SHP77 (cell line): Measurements from ENCODE around the gene DNTT.

Source experiments
- DNase-seq, 2 experiments: peaks; one replicate each; lab custom pipeline; 2025; lab: John Stamatoyannopoulos, UW

DNTT gene

GRCh38 chr10:96342402-96342801 lies 38.2 kb downstream of the DNTT start:
- DNase-seq: no peak

- DNase-seq: no peak
Observed at GRCh38 chr10:96344178-96344577, 39.9 kb downstream of the DNTT start.

- no peak for DNase-seq
Observed at GRCh38 chr10:96345222-96345621, 41.0 kb downstream of the DNTT start.

- no peak for DNase-seq
Observed at GRCh38 chr10:96346295-96346694, 42.1 kb downstream of the DNTT start.

DNA sequence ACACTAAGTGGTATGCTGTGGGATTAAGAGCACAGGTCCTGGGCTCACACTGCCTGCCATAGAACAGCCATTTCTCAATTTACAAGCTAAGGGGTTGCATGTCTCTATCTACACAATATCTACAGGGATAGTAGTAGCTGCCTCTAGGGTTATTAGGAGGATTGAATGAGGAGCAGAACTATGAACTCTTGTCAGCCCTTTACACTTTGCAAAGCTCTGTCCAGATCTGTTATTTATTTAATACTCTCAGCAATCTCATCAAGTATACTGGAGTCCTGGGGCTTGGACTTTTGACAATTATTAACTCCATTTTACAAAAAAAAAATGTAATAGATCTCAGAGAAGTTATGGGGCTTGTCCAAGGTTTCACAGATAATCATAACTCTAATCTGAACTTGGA lies 47.8 kb downstream of the DNTT start:
- no peak for DNase-seq

DNA sequence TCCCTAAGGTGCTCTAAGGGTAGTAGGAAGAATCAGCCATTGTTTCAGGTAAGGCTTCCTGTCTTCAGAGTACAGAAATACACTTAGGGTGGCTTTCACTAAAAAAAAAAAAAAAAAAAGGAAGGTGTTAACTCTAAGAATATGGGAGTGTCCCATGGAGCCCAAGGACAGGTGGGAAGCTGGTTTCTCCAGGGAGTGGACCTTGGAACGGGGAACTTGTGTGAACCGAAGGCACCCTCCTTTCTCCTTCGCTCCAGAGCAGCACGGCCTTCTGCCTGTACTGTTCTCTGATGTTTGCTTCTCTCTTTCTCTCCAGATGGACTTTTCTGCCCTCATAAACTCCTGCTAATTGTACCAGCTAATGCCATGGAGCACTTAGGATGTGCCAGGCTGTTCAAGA lies 48.3 kb downstream of the DNTT start:
- DNase-seq: no peak

DNA sequence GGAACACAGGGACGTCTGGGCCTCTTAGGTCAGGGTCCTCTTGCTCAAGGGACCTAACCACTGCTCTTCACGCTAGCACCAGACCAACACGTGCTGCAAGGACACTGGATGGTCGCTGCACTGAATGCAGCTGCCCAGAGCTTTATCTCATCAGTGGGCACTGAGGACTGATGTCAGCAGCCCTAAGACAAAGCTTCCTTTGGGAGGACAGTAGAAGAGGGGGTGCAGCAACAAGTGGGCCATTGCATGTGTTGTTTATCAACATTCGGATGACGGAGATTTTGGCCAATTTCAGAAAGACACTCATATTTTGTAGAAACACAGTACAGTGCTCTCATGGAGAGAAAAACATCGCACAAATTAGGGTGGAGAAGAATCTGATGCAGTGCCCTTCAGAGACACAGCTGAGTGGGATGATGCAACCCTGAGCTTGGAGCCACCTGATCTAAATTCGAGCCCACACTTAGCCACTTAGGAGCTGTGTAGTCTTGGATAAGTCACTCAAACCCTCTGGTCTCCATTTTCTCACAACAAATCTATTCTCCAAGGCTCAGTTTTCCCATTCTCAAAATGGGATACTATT lies 52.9 kb downstream of the DNTT start:
- no peak for DNase-seq

DNA sequence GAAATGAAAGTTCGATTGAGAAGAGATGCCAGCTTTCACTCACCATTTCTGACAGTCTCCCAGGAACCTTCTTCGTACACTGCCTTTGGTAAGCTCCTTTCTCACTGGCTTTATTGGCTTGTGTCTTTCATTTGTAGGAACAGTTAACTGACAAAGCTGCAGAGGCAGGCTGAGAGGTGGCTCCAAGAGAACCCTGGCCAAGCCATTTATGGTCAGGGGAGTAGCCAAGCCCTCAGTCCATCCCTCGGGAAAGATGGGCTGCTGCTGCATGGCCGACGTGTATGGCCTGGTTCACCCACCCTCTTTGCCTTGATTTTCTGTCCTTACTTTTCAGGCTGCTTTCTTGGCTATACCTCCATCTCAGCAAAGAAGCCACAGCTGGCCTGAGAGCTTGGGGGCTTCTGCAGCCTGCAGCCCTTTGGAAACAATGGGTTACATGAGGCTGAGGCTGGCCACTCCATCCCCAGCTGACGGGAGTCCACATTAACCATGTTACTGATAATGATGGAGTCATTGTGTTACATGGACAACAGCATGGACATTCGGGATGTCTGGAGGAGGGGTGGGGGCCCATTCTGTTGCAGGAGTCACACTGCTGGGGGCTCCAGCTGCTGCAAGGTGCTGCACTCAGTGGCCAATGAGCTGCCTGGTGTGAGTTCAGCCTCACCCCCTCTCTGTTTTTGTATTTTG lies 54.8 kb downstream of the DNTT start, which contains the start of gene OPALIN:
TSS of gene OPALIN (minus strand) at position 152 of the 690 bp plus-strand sequence. CDS start at position 46, 106 bp downstream.
- no peak for DNase-seq

- no peak for DNase-seq
Observed at GRCh38 chr10:96359616-96360015, 55.4 kb downstream of the DNTT start.

DNA sequence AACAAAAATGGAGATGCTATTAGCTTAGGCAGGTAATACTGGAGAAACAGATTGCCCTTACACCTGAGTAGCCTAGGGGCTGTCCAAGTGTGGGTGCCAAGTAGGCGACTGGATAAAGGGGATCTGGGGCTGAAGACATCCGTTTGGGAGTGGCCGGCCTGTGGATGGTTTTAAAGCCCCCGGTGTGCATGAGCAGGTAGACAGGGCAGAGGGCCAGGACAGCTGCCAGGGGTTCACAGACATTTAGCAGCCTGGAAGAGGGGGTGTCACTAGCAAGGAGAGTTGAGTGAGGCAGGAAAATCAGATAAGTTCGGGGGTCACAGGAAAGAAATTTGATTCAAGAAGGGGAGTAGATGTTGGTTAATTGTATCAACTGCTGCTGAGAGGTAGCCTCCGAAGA lies 56.1 kb downstream of the DNTT start:
- DNase-seq: no peak

- DNase-seq: no peak
Observed at GRCh38 chr10:96360766-96361165, 56.5 kb downstream of the DNTT start.

DNA sequence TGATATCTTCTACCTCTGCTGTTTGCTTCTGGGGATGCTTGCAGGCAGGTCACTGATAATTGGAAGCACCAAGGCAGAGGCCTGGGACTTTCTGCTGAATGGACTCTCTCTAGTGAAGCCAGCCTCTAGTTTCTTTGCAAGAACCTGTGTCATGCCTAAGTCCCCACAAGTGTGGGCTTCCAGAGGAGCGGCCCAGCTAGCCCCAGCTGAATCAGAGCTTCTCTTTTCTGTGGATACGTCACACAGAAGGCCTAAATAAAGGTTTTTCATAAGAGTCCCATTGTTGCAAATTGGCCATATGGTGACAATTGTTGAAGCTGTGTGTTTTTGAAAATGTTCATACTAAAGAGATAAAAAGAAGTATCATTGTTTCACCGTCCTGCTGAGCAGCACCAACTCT lies 61.3 kb downstream of the DNTT start:
- DNase-seq: no peak

DNA sequence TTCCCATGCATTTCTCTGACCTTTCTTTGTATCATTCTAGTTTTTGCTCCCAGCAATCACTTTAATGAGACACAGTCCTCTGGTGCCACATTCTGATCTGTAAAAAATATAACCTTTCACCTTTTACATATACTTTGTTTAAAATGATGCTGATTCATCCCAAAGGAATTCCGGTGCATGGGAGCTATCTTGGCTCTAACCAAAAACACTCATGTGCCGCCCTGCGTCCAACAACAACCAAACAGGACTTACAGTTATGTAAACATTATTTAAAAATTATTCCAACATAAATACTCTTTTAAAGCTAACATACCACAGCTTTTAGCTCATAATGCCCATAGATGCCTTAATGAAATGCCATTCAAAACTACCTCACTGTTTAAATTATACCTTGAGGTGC lies 62.3 kb downstream of the DNTT start:
- DNase-seq: no peak

DNA sequence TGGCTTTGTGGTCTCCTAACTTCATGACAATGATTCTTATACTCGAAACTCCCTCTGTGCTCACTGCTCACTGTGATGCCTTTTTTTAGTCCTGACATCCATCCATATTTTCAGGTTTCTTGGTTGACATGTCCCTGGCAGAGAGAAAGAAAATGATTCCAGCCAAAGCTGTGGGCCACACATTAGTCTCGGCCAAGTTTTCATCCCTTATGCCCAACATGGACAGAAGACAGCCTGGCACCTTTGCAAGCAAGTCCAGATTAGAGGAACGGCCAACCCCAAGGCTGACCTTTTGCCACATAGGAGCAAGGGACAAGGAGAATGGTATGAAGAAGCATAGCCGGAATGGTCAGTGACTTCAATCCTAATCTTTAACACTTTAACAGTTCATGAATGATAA lies 63.2 kb downstream of the DNTT start:
- DNase-seq: no peak

- DNase-seq: no peak
Observed at GRCh38 chr10:96368971-96369370, 64.7 kb downstream of the DNTT start.

GRCh38 chr10:96369890-96370583 lies 65.8 kb downstream of the DNTT start:
- no peak for DNase-seq

- DNase-seq: peak; percentile 15 to 41
Observed at GRCh38 chr10:96370584-96371157, 66.4 kb downstream of the DNTT start.

DNA sequence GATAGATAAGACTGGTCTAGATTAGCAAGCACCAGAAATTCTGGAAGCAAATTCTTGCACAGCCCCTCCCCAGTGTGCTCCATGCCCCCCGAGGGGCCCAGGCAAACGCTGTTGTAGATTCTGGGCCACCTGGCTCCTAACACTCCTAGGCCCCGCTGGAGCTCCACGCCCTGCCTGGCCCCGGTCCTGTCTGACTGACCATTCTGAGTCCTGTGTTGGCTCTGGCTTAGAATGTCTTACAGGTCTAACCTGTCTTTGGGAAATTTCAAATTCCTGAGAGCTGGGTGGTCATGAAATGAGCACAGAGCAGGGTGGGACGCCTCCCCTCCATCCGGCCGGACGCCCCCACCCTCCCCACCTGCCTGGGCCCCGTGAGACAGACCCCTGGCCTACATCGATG lies 67.1 kb downstream of the DNTT start:
- DNase-seq: no peak

GRCh38 chr10:96374004-96374403 lies 69.8 kb downstream of the DNTT start:
- DNase-seq: no peak

- no peak for DNase-seq
Observed at GRCh38 chr10:96374639-96374984, 70.4 kb downstream of the DNTT start.

GRCh38 chr10:96374985-96375830 lies 71.0 kb downstream of the DNTT start:
- peak; percentile 84 to 86 for DNase-seq

- no peak for DNase-seq
Observed at GRCh38 chr10:96376483-96376882, 72.2 kb downstream of the DNTT start.
